Esophagus muscularis mucosa (tissue), 4 donors: Measurements from ENCODE around the gene PRKAG2.

Experiments
- CTCF ChIP-seq, 3 experiments: fragments of 200-600 bp in 2 of 3; fragments of 450-650 bp in 1 of 3; sonication (generic) in 2 of 3; IDR thresholded peaks; one replicate each; pipeline ENCODE4 v1.5.1; 2017 to 2019; ENCODE audit warnings: antibody characterized with exemption in 3 of 3, mild to moderate bottlenecking in 2 of 3, moderate library complexity in 1 of 3
- EP300 ChIP-seq: sonication (generic); formaldehyde crosslinking; IDR thresholded peaks from one replicate; pipeline ENCODE4 v1.6.1; 2017; ENCODE audit warnings: antibody characterized with exemption
- POLR2A ChIP-seq: fragments of 450-650 bp; IDR thresholded peaks from one replicate; pipeline ENCODE4 v1.6.1; 2017; ENCODE audit warnings: antibody characterized with exemption, moderate library complexity, mild to moderate bottlenecking, low read depth

GRCh38 chr7:151710646-151711434 is 166.1 kb downstream of the PRKAG2 start:
- no peak for TF ChIP-seq CTCF (IDR thresholded peaks at IDR 0.05)
- TF ChIP-seq POLR2A = no peak
- TF ChIP-seq EP300 = no peak
